ENCODE measurements around the gene ABHD12.
"Not testable (repeated sequence)": the region's sequence is repeated elsewhere in the genome, so short reads cannot be mapped to it uniquely, and the experiment has no call there.

The ABHD12 gene

GRCh38 chr20:25390538-25391528, at the start of gene ABHD12:
Gene ABHD12, minus strand, starts transcription at chr20:25390835. Its CDS starts 132 bp downstream, at chr20:25390703.
- peak; percentile 94 for DNase-seq (ENCODE audit: low spot score)

- DNase-seq (ENCODE audit: low spot score) = no peak
Measured at GRCh38 chr20:25439328-25439727, 48.7 kb upstream of the ABHD12 start.

DNA sequence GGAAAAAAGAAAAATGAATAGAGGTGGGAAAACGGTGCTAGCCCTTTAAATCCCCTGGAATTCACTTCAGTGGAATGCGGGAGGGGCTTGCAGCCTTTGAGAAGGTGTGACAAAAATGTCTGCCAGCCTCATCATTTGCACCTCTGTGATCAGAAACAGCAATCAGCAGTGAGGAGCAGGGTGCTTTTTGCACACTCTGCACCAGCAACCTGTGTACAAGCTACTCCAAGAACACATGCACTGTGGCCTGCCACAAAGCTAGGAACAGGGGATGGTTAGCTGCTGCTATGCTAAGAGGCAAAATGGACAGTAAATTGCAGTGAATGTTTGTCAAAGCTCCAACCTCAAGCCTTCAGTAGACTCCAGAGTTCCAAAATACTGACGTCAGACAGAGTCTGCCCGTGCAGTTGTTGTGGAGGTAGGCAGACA, 46.5 kb upstream of the ABHD12 start:
- no peak for DNase-seq (ENCODE audit: low spot score)

DNA sequence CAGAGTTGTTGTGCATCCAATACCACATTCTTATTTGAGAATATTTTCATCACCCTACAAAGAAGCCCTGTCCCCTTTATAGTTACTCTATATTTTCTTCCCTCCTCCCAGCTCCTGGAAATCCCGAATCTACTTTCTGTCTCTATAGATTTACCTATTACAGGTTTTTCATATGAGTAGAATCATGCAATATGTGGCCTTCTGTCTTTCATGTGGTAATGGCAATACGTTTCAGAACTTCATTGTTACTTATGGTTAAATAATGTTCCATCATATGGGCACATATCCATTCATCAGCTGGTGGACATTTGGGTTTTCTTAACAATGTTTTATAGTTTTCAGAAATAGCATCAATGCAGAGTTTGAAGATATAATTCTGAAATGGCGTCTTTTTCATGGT, 33.9 kb upstream of the ABHD12 start:
- DNase-seq (ENCODE audit: low spot score) = no peak

GRCh38 chr20:25422032-25422431, 31.4 kb upstream of the ABHD12 start:
- no peak for DNase-seq (ENCODE audit: low spot score)

DNA sequence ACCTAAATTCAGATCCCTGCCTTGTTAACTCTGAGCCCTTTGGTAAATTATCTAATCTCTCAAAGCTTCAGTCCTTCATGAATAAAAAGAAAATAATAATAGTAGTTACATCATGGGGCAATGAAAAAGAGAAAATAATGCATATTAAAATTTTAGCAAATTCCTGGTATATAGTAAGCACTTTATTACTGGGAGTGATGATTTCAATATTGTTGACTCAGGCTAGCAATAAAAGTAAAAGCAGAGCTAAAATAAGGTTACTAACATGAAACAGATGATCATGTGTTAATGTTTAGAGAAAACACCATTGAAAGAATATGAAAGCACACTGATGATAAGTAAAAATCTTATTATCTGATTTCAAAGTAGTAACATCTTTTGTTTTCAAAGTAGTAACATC, 30.5 kb upstream of the ABHD12 start:
- no peak for DNase-seq (ENCODE audit: low spot score)

- no peak for DNase-seq (ENCODE audit: low spot score)
Measured at GRCh38 chr20:25418776-25419175, 28.1 kb upstream of the ABHD12 start.

GRCh38 chr20:25408890-25409289, 18.3 kb upstream of the ABHD12 start:
- DNase-seq (ENCODE audit: low spot score) = no peak

DNA sequence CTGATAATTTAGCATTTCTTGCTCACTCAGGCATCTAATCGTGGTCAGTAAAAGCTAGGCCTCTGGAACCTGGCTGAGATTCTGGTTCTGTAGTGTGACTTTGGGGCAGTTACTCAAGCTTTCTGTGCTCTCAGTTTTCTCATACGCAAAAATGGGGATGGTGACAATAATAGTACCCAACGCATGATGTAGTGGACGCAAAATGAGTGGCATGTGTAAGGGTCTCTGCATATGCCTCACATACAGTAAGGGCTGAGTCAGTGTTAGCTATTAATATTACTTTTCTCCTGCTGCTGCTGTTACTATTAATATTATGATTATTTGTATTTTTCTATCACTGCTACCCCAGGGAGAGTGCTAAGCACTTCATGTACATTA, 17.5 kb upstream of the ABHD12 start:
- DNase-seq (ENCODE audit: low spot score) = no peak

DNA sequence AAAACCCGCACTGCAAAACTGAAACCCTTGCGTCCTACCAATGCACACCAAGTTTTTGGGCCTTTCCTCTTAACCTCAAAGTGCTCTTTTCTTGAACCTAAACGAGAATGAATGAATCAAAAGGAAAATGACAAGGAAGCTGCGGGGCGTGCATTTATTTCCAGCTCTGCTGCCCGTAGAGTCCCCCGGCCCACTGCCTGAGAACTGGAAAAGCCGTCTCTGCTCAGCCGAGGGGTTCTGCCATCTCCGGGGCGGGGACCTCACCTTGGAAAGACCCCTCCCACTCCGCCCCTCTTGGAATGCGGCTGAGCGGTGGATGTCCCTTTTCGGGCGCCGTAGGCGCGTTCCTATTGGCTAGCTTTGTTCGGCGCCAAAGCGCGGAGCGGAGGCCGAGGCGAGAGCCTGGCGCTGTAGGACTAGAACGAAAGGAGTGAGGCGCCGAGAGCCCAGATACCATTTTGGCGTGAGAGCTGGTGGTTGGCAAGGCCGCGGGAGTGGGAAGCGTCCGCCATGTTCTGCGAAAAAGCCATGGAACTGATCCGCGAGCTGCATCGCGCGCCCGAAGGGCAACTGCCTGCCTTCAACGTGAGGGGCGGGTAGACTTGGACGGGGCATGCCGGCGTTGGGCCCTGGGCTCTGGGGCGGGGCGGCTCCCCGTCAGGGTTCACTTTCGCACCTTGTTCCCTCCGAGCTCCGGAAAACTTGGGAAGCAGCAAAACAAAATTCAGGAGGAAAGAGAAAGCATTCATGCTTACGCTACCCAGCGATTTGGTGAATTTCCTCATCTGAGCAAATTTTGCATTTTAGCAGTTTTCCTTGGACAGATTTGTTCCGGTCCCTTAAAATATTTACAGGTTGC, 16.9 kb upstream of the ABHD12 start, which contains the start of gene GINS1:
GINS1 (plus strand) TSS at position 363 of the 859 bp plus-strand sequence; CDS start at position 511, 148 bp downstream.
- peak; percentile 81 for DNase-seq (ENCODE audit: low spot score)

- no peak for DNase-seq (ENCODE audit: low spot score)
Measured at GRCh38 chr20:25402583-25402982, 11.9 kb upstream of the ABHD12 start.

GRCh38 chr20:25400291-25400732, 9.7 kb upstream of the ABHD12 start:
- not testable (repeated sequence) for DNase-seq (ENCODE audit: low spot score)

- DNase-seq (ENCODE audit: low spot score) = peak; percentile 60
Measured at GRCh38 chr20:25399037-25399430, 8.4 kb upstream of the ABHD12 start.

DNA sequence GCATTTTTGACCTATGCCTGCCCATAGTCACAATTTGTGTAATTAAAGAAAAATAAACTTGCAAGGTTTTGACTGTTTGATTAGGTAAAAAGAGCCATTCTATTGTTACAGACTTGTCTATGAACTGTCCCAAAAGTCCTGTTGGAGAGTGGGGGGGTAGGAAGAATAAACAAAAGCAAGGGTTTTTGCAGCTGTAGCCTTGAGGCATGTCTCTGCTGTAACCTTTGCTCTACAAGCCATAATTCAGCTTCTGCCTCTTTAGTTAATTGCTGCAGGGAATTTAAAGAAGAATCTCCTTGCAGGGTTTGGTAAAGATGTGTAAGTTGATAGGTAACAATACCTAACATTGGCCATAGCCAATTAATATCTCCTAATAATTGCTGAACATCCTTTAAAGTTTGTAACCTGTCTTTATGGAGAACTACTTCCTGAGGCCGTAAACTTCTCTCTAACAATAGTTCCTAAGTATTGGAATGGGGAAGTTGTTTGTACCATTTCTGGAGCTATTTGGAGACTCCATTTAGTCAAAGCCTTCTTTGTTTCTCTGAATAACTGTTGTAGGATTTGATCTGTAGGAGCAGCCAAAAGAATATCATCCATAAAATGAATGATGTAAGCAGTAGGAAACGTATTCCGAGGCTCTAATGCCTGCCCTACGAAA, 7.9 kb upstream of the ABHD12 start:
- DNase-seq (ENCODE audit: low spot score) = no peak

DNA sequence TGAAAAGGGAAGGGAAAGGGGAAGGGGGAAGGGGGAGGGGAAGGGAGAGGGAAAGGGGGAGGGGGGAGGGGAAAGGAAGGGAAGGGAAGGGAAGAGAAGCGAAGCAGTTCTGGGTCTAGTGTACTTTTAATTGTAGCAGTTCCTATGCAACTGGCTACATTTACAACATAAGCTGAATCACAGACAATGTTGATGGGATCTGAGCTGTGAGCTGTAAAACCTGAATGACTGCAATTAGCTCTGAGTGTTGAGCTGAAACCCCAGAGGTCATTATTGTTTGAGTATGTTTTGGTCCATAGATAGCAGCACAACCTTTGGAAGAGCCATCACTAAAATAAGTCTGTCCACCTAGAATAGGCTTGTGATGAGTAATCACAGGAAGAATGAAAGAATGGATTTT, 7.2 kb upstream of the ABHD12 start:
- DNase-seq (ENCODE audit: low spot score) = no peak

- DNase-seq (ENCODE audit: low spot score) = no peak
Measured at GRCh38 chr20:25397096-25397495, 6.5 kb upstream of the ABHD12 start.

DNA sequence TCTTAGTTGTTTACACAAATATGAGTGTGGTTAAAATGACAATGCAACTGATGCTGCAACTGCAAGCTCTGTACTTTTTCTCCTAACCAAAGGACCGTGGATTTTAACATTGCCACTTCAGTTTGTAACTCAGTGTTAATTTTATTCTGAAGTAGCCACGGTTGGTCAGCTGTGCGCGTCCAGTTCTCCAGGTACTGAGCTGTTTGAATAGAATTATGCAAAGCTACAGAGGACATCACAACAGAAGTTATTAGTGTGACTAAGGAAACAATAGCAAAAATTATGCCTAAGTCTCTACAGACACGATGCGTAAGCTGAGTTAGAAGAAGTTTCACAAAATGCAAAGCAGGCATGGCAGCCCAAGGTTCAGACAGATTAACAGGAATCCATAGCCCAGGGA, 4.4 kb upstream of the ABHD12 start:
- no peak for DNase-seq (ENCODE audit: low spot score)

GRCh38 chr20:25394276-25394675, 3.6 kb upstream of the ABHD12 start:
- DNase-seq (ENCODE audit: low spot score) = no peak

- peak; percentile 14 for DNase-seq (ENCODE audit: low spot score)
Measured at GRCh38 chr20:25389858-25390537, 637 bp downstream of the ABHD12 start.

DNA sequence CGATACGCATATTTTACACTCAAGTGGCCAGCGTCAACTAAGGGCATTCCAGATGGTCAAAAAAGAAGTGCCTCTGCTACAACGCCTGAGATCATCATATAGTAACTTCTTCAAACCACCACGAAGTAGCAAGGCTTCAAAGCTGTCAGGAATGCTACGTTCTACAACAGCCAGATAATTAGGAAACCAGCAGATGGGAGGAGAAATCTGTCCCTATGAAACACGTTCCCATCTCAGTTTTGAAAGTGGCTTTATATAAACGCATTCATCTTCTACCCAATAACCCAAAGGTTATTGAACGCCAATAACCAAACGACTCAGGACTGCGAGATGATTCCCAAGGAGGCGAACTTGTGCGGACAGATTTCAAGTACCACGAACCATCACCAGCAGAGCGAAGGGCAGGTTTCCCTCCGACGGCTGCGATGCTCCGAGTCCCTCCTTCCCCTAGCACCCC, 1.2 kb downstream of the ABHD12 start:
- DNase-seq (ENCODE audit: low spot score) = no peak

- no peak for DNase-seq (ENCODE audit: low spot score)
Measured at GRCh38 chr20:25382704-25383370, 7.8 kb downstream of the ABHD12 start.
